Endothelial cell (in vitro differentiated cells): ENCODE results near the gene KANK2. TPM values are rescaled to one million over a fixed set of nuclear protein-coding genes. Genes with fewer than 3 reads are reported as not detected.

Source experiments
- DNase-seq: peaks from one replicate; pipeline ENCODE4 v3.0.0; 2021; ENCODE audit warnings: low spot score
- H3K27ac Mint-ChIP-seq: one replicate; pipeline ENCODE4 v1.8.0; 2021; ENCODE audit warnings: mixed read lengths, inconsistent platforms; ENCODE audit not compliant: unreplicated experiment
- H3K27me3 Mint-ChIP-seq: one replicate; pipeline ENCODE4 v1.8.0; 2021; ENCODE audit warnings: mild to moderate bottlenecking, moderate library complexity, mixed read lengths, inconsistent platforms; ENCODE audit not compliant: unreplicated experiment
- H3K36me3 Mint-ChIP-seq: one replicate; pipeline ENCODE4 v1.8.0; 2021; ENCODE audit warnings: mild to moderate bottlenecking, low read depth, mixed read lengths, inconsistent platforms; ENCODE audit not compliant: unreplicated experiment
- H3K4me1 Mint-ChIP-seq: one replicate; pipeline ENCODE4 v1.8.0; 2021; ENCODE audit warnings: mild to moderate bottlenecking, mixed read lengths, inconsistent platforms; ENCODE audit not compliant: unreplicated experiment
- H3K4me3 Mint-ChIP-seq: one replicate; pipeline ENCODE4 v1.8.0; 2021; ENCODE audit warnings: mild to moderate bottlenecking, mixed read lengths, inconsistent platforms; ENCODE audit not compliant: unreplicated experiment
- H3K9me3 Mint-ChIP-seq: one replicate; pipeline ENCODE4 v1.8.0; 2021; ENCODE audit warnings: mixed read lengths, inconsistent platforms; ENCODE audit not compliant: unreplicated experiment
- CTCF ChIP-seq: fragments of 200-600 bp; sonication (generic); IDR thresholded peaks from one replicate; pipeline ENCODE4 v1.5.0; 2021; ENCODE audit warnings: antibody characterized with exemption; ENCODE audit not compliant: unreplicated experiment
- total RNA-seq: library from RNA; stranded (reverse); fragmentation: NEBNext Ultra II Directional; extraction: Animal tissue kit (Norgen Biotek cat#: 25700); gene quantifications from one replicate; pipeline ENCODE4 v1.2.1, GENCODE V29; 2021; ENCODE audit not compliant: unreplicated experiment

The KANK2 gene
- total RNA-seq, 1 donor from 2014 or later: 103 TPM

- Mint-ChIP-seq H3K27me3 (peaks cover 9% of the 10 kb centered on the region), H3K36me3 (peaks cover 6% of the 10 kb centered on the region), H3K27ac (peak within 1 kb of the TSS; percentile 49), H3K4me3 (peak within 1 kb of the TSS; percentile 88), H3K9me3 (no peaks in the 10 kb centered on the region), H3K4me1 (peaks cover 15% of the 10 kb centered on the region)
- peak; percentile 92 for DNase-seq
- TF ChIP-seq CTCF: no peak
Measured at GRCh38 chr19:11155373-11156120, 41.8 kb downstream of the KANK2 start, which contains the start of gene SPC24. TSS of gene SPC24 (minus strand) at chr19:11155782. CDS start at chr19:11155776, 6 bp downstream.

DNA sequence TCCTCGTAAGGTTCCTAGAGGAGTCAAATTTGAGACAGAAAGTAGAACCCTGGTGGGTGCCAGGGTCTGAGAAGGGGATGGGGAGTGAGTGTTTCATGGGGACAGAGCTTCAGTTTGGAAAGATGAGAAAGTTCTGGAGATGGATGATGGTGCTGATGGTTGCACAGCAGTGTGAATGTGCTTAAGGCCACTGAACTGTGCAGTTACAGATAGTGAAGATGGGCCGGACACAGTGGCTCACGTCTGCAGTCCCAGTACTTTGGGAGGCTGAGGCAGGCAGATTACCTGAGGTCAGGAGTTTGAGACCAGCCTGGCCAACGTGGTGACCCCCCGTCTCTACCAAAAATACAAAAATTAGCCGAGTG is 42.7 kb downstream of the KANK2 start:
- Mint-ChIP-seq H3K4me1 (peaks cover 12% of the 10 kb centered on the region), H3K27me3 (peaks cover 9% of the 10 kb centered on the region), H3K36me3 (peaks cover 6% of the 10 kb centered on the region), H3K9me3 (no peaks in the 10 kb centered on the region), H3K4me3 (peak overlapping the region; percentile 88), H3K27ac (peak overlapping the region; percentile 49)
- TF ChIP-seq CTCF: no peak
- DNase-seq: no peak

DNA sequence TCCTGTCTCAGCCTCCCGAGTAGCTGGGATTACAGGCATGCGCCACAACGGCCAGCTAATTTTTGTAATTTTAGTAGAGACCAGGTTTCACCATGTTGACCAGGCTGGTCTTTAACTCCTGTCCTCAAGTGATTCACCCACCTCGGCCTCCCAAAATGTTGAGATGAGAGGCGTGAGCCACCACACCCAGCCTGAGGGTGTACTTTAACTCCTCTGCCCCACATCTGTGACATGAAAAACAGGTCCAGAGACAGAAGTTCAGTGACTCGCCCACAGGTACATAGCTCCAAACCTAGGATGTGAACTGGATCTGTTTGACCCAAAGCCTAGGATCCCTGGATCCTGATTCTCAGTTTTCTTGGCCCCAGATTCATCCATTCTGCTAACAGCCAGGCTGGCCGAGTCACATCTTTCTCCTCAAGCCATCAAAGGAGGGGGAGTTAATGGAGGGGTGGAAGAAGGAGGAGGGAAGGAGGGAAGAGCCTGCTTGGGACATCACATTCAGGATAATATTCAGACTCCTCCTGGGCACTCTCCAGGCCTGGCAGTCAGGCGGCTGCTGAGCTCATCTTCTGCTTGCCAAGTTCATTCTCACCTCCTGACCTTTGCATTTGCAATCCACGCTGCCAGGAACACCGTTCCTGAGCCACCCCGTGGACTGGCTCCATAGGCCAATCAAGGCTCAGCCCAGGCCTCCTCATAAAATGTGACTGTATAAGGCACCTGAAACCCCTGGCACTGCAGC is 44.9 kb downstream of the KANK2 start:
- no peak overlapping the region for H3K4me3 Mint-ChIP-seq
- H3K9me3 Mint-ChIP-seq: no peaks in the 10 kb centered on the region
- TF ChIP-seq CTCF: no peak

GRCh38 chr19:11151181-11151580 is 46.2 kb downstream of the KANK2 start:
- Mint-ChIP-seq H3K27ac (no peak overlapping the region), H3K4me1 (peaks cover 9% of the 10 kb centered on the region), H3K9me3 (no peaks in the 10 kb centered on the region), H3K27me3 (peaks cover 7% of the 10 kb centered on the region), H3K4me3 (no peak overlapping the region), H3K36me3 (peaks cover 6% of the 10 kb centered on the region)
- TF ChIP-seq CTCF: no peak
- no peak for DNase-seq

More for the DNA sequence above, 44.9 kb downstream of the KANK2 start:
- no peak for DNase-seq
- Mint-ChIP-seq H3K27me3 (peaks cover 7% of the 10 kb centered on the region), H3K4me1 (peaks cover 9% of the 10 kb centered on the region), H3K36me3 (peaks cover 6% of the 10 kb centered on the region), H3K27ac (no peak overlapping the region)

DNA sequence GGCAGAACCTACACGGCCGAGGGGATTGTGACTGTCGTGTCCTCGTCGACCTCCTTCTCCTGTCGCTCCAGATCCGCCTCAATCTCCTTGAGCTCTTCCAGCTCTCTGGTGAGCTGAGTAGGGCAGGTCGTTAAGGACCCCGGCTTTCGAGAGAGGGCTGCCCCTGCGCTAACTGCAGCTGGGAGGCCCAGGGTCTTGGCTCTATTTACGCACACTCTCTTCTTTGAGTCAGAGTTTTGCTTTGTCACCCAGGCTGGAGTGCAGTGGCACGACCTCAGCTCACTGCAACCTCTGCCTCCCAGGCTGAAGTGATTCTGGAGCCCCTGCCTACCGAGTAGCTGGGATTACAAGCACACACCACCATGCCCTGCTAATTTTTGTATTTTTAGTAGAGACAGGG is 49.3 kb downstream of the KANK2 start:
- no peaks in the 10 kb centered on the region for H3K9me3 Mint-ChIP-seq
- H3K27ac Mint-ChIP-seq: no peak overlapping the region
- TF ChIP-seq CTCF: no peak
- no peak overlapping the region for H3K4me3 Mint-ChIP-seq
- peaks cover 14% of the 10 kb centered on the region for H3K27me3 Mint-ChIP-seq
- H3K36me3 Mint-ChIP-seq: peaks cover 9% of the 10 kb centered on the region
- H3K4me1 Mint-ChIP-seq: peaks cover 12% of the 10 kb centered on the region
- no peak for DNase-seq
